Ovary (tissue), 3 donors: ENCODE data around the gene XKR7.

ENCODE experiments used
- CTCF ChIP-seq, 3 donors: fragments of 450-650 bp in 2 of 3; fragments of 200-600 bp in 1 of 3; IDR thresholded peaks; one replicate each; pipeline versions ENCODE4 v1.5.1 to v1.8.0; 2016 to 2022; ENCODE audit warnings: antibody characterized with exemption in 3 of 3, mild to moderate bottlenecking in 1 of 3
- EP300 ChIP-seq: sonication (generic); formaldehyde crosslinking; IDR thresholded peaks from one replicate; pipeline ENCODE4 v1.6.1; 2017; ENCODE audit warnings: antibody characterized with exemption
- POLR2A ChIP-seq: fragments of 450-650 bp; IDR thresholded peaks from one replicate; pipeline ENCODE4 v1.6.1; 2017; ENCODE audit warnings: antibody characterized with exemption, mild to moderate bottlenecking, moderate library complexity
- donor health status: DM: no; HTN: no; CAD: no.

- TF ChIP-seq POLR2A (no peak), EP300 (no peak), CTCF (IDR thresholded peaks at IDR 0.05) (no peak)
These were observed 22.2 kb upstream of the XKR7 start for GRCh38 chr20:31945785-31946184.
